HG03159 (cell line): ENCODE data around the gene ALOXE3.

Source experiments
- ATAC-seq: cut with Tn5 transposase; IDR thresholded peaks from one replicate; pipeline ENCODE4 v1.9.1; 2021; ENCODE audit warnings: mild to moderate bottlenecking, moderate library complexity; ENCODE audit not compliant: unreplicated experiment

ALOXE3 gene

DNA sequence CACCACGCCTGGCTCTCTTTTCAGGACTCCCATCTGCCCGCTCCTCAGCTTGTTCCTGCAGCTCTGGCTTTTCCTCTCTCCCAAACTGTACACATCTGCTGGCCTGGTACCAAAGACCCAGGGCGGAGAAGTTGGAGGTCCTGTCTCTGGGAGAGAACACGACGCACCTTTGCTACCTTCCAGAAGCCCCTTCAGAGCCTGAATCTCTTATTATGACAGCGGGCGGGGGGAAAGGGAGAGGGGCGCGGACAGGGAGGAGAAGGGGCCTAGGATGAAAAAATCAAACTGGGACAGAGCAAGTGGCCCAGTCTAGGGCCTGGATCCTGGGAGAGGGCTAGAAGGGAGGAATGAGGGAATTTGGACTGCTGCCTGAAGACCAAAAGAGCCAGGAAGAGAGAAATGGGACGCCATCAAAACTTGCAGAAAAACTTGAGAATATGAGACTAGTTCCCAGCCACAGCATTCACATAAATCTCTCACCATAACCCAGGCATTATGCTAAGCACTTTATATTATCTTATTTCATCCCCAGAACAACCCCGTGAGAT lies 36.4 kb upstream of the ALOXE3 start:
- ATAC-seq, result no peak

DNA sequence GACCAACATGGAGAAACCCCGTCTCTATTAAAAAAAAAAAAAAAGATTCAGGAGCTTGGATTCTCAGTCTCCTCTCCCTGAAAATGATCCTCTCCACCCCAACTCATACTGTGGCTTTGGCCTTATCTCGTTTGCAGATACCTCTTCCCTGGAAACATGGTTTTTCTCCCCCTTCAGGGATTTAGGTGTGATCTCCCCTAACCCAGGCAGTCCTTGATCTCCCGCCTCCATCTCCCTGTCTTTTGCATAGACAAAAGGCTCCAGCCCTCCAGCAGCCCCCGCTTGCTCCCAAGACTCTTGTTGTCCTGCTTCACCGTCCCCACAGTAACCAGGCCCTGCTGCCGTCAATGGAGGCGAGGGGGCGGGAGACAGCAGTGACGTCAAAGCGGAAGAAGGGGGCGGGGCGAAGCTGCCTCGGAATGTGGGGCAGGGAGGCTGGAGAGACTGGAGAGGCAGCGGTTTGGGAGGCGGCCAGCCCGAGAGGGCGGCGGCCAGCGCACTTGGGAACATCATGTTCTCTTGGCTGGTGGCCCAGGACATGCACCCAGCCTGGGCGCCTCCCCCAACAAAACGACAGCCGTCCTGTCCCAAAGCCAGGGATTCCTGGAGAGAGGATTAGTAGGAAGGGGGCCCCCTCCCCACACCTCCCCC lies 35.8 kb upstream of the ALOXE3 start:
- ATAC-seq, result no peak

DNA sequence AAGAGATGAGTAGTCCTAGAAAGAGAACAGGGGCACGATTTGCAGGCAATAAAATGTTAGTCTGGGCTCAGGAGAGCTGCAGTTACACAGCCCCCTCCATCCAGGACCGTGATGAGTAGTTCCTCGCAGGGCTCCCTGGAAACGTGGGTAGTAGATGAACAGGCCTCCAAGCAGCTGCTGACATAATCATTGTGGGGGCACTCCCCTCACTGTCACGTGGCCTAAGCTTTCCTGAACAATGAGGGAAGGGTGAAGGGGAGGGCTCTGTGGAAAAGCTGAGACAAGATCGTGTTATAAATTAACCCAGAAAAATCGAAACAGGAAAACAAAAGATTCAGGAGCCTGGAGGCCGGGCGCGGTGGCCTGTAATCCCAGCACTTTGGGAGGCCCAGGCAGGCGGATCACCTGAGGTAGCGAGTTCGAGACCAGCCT lies 35.2 kb upstream of the ALOXE3 start:
- ATAC-seq, result no peak

DNA sequence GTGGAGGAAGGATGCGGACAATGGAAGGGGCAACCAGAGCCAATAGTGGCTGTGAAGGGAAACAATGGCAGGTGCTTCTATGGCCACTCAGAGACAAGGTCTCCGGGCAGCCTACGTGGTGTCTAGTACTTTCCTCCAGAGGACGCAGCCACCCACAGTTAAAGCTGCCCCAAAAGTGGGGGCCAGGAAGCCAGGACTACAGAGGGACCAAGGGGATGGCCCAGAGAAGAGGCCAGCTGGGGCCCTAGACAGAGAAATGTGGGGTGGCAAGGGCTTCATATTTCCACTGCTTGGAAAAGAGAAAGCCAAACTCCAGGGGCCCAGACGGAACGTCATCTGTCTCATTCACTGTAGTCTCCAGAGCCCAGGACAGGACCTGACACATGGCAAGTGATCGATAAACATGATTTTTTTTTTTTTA lies 34.7 kb upstream of the ALOXE3 start:
- no peak for ATAC-seq

DNA sequence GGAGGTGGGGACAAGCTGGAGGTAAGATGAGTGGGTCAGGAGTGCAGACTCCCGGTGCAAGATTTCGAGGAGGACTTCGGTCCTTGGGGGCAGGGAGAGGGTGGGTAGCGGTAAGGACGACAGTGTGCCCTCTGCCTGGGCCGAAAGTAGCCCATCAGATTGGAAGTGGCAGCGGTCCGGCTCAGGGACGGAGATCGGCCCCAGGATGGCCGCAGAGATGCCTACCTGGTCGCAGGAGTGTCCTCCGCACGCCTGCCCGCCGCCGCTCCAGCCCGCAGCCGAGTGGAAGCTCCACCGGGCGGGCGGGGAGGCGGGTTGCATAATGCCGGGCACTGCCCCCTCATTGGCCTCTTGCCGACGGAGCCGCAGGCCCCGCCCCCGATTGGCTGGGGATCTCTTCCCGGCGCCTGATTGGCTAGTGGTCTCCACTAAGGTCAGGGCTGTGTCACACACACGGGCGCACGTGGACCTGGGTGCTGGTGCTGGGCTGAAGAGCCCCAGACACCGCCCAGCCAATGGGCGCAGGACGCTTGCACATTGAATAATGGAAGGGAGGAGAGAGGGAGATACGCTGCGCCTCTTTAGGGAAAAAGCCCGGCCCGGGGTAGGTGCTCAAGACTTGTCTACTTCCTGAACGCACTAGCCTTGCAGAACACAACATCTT lies 33.9 kb upstream of the ALOXE3 start, which contains the start of gene PER1:
PER1 (minus strand) TSS at position 293 of the 664 bp plus-strand sequence. CDS start 1,698 bp downstream, outside the sequence.
- ATAC-seq, result no peak

DNA sequence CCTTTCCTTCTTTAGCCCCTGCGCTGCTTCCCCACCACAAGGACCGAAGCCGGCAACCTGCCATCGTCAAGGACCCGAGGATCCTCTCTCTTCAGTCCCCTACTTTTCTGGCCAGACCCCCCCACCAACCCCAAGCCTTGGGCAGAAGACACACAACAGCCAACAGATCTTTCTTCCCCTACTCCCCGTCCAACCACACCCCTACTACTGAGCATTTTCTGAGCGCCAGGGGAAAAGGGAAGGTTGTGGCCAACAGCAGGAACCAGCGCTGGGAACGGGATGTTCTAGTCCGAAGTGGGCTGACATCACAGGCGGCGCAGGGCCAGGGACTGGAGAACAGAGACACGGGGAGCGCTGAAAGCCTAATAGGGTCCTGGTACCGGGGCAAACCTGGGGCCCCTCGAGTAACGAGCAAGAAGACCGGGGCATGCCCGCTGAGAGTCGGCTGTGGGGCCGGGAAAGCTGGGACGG lies 33.4 kb upstream of the ALOXE3 start:
- ATAC-seq, result no peak

DNA sequence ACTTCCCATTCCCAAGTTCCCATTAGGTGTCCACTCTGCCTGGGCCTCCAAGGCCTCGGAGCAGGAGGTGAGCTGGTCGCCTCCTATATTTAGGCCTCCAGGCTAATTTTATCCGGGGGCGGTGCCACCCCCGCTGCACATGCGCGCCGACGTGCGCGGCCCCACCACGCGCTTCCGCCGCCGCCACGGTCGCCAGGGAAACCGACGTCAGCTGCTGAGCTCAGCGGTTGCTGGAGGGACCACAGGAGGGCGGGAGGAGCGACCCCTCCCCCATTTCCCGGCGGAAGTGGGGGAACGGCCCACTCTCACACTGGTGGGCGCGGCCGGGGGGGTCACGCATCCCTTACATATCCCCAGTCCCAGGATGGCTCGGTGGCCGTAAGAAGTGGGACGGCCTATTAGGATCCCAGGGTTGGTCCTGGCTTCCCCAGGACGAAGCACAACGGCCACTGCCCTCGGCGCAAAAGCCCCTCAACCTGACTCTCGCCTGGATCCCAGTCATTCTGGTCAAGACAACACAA lies 32.9 kb upstream of the ALOXE3 start:
- ATAC-seq, result peak; percentile 44

DNA sequence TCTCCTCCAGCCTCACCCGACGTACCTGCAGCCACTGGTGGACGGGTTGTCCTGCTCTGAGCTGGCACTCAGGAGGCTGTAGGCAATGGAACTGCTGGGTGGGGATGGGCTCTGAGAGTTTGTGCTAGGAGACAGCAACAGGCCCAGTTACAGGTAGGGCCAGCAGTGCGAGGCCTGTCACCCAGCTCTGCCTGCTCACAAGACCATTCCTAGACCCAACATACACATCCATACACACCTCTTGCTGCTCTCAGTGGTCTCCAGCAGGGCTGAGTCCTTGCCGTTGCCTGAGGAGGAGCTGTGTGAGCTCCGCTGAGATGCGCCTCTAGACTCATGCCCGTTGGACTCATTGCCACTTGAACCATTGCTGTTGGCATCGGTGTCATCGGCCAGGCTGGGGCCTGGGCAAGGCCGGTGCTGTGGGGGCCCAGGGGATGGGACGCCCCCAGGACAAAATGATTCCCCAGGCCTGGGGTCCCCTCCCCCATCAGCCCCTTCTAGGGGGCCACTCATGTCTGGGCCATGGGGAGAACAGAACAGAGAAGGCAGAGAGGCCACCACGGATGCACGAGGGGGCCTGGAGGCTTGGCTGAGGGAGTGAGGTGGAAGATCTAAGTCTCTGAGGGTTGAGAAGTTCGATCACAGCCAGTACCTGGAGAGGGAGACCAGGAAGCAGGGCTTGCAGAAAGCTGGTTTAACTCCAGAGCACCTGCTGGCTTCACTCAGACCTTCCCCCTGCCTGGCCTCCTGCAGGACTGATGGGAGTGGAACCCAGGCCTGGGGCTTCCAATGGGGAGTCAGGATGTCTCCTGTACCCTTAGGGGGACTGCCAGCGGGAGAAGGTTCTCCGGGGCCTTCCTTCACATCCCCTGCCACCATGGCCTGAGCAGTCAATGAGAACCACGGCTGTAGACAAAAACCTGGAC lies 32.1 kb upstream of the ALOXE3 start:
- ATAC-seq, result no peak

DNA sequence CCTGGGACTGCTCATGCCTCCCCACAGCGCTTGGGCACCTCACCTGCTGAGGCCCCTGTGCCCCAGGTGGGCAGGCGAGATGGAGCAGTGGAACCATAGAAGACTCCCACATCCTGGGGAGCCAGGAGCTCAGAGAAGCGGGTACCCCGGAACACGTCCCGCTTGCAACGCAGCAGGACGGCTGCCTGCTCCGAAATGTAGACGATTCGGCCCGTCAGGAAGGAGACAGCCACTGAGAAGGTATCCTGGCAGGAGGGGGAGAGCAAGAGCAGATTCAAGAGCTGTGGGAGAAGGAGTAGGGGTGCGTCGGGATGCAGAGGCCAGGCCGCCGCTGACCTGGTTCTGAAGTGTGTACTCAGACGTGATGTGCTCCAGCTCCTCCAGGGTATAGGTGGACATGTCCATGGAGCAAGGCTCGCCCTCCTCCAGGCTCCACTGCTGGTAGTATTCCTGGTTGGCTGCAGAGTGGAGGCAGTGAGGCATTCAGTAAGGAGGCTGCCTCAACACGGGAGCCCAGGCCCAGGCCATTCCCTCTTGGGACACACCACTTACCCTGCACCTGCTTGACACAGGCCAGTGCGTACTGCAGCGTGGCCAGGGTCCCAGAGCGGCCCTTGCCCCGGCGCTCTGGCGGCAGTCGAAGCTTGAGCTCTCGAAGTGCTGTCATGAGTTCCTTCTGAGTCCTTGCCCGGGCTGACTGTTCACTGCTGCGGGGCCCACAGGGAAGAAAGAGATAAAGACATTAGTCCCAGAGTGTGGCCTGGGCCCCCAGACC lies 31.3 kb upstream of the ALOXE3 start:
- no peak for ATAC-seq

DNA sequence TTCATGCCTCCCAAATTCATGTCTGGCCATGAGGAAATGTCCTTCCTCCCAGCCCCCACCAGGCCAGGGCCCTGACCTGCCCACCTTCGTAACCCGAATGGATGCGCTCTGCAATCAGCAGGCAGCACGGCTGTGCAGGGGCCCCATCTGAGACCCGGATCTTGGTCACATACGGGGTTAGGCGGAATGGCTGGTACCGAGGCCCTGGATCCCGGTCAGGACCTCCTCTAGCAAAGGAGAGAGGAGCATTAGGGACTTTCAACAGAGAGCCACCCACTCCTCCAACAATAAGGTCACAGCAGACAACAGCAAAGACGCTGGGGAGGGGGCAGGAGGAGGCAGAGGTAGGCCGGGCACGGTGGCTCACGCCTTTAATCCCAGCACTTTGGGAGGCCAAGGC lies 30.2 kb upstream of the ALOXE3 start:
- ATAC-seq, result no peak

DNA sequence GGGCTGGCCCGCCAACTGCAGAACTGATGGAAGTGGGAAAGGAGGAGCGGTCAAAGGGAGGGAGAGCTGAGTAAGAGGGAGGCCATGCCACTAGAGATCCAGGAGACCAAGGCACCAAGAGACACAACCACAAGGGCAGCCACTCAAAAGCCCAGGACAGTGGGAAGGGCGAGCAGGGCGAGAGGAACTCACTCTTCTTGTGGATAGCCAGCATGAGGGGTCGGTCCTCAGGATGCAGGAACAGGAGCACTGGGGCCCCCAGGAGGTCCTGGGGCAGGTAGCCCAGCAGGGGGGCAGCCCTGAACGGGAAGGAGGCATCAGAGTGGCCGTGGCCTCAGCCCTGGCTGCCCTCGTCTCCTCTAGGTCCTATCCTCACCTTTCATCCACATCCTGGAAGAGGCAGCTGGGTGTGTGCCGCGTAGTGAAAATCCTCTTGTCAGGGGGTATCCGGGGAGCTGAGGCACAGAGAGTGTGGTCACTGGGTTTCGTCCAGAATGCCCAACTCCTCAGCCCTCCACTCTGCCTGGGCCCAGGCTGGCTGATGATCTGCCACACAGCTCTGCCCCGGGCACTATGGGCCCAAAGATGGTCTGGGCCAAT lies 29.6 kb upstream of the ALOXE3 start:
- no peak for ATAC-seq

DNA sequence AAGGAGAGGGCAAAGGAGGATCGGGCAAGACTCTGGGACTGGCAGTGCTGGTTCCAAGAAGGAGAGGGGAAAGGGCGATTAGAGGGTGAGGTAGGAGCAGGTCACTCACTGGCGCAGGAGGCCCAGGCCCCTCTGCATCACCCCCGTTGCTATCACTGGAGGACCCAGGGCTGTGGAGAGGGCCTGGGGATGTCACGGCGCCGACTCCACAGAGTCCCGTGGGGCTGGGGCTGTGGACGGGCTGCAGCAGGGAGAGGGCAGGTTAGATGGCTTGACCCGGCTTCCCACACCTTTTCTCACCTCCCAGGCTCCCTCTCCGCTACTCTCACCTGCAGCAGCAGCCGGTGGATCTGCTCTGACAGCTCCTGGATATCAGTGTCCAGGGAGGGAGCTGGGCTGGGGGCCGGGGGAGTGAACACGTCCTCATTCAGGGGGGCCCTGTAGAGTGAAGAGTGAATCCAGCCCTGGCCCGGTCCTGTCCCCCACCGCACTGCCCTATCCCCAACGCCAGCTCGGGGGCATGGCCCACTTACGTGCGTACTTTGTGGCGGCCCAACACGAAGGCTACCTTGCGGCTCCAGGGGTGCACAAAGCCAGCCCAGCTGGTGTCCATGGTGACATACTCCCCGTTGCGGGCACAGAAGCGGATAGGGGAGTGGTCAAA lies 29.0 kb upstream of the ALOXE3 start:
- no peak for ATAC-seq

DNA sequence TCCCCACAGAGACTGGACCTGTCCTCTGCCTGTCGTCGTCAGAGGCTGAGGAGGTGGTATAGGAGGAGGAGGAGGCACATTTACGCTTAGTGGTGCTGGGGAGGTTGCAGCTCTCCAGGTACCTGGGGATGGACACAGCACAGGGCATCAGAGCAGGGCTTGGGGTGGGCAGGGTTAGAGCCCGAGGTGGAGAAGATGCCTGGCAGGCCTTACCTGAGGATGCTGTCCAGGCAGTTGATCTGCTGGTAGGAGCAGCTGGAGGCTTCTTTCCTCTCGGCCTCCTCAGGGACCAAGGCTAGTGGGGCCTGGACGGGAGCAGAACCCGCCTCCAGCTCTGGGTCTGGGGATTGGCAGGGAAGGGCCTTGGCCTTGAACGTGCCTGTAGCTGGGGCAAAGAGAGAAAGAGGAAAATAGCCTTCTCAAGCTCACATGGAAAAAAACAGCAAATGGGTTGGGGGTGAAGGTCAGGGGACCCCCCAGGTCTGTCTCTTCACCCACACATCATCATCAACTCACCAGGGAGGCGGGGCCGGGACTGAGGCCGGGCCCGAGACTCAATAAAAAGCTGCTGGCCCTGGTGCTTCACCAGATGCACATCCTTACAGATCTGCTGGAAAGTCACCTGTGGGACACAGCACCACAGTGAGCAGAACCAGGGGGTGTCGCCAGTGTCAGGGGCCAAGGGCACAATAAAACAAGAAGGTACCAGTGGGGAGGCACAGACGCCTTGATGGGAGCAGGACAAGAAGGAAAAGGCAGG lies 28.2 kb upstream of the ALOXE3 start:
- no peak for ATAC-seq

DNA sequence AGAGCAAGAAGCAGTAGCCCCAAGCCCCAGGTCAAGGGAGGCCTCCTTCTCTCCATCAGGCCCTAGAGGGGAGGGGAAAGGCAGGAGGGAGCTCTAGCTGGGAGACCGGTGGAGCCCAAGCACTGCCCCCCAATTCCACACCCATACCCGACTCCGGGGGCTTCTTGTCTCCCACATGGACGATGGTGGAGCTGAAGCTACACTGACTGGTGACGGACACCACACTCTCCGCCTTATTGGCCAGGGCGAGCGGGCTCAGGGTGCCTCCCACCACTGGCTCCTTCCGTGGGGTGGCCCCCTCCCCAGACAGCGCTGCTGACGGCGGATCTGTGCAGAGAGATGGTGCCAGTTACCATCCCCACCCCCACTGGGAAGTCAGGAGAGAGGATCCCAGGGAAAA lies 27.5 kb upstream of the ALOXE3 start:
- no peak for ATAC-seq

DNA sequence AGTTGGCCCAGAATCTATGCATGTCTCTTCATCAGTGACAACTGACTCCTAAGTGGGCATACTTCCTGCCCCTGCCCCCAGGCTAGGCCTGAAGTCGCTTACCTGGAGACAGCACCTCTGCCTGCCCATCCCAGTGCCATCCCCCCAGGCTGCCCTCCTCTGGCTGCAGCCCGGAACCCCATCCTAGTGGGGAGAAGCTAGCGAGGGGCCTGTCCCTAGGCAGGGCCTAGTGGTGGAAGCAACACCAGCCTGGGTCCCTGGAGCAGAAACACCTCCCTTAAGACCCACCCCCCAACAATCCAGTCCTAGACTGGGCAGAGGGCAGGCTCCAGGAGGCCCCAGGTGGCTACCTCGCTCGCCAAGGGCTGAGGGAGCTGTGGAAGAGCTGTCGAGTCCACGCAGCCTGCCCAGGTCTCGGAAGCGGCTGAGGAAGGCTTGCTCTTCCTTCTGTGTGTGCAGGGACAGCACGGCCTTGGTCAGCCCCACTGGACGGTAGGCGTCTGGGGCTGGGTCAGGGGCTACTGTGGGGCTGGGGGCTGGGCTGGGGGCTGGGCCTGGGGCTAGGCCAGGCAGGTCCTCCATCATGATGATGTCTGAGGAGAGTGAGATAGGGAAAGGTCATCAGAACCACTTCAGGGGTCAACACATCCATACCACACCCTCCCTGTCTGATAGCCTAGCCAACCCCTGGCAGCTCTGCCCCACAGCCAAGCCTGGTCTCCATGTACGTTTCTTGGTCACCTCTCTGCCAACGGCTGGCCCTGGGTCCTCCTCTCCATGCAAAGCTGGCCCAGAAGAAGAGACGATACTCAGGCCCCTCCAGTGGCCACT lies 26.3 kb upstream of the ALOXE3 start:
- ATAC-seq, result no peak

DNA sequence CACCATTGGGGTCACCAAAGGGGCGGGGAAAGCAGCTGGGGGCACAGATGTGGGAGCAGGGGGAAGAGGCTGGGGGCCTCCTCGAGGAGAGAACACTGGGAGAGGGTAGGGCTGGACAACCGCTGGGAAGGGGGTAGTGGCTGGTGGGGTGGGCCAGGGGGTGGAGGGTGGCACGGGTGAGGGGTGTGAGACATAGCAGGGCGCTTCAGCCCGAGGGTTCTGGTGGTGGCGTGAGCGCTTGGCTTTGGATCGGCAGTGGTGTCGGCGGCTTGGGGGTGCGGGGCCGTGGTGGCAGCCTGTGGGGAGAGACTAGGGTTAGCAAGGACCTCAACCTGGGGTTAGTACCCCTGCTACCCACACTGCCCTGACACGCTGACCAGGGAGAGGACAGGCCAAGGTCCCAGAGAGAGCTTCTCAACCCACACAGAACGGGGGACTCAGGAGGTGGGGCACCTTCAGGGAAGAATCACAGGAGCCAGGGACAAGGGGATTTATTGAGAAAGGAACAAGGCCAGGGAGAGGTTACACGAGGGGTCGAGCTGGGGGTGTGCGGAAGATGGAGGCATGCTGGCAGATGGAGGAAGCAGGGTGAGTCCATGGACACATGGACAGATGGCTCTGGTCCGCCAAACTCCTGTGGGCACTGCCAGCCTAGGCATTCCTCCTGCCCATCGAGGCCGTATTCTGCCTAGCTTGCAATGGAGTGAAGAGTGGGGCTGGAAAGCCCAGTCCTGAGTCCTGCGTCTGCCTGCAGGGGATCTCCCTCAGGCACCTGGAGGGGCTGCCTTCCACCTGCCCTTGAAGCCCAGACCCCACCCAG lies 25.5 kb upstream of the ALOXE3 start:
- no peak for ATAC-seq
